GM18505 (cell line): Measurements from ENCODE around the gene EEF1AKMT4.

ENCODE experiments used
- ATAC-seq: cut with Tn5 transposase; IDR thresholded peaks from one replicate; pipeline ENCODE4 v1.9.1; 2021; ENCODE audit not compliant: unreplicated experiment
- POLR2A ChIP-seq: IDR thresholded peaks from 4 replicates; pipeline ENCODE4 v1.6.1; 2011; ENCODE audit warnings: borderline replicate concordance; ENCODE audit not compliant: insufficient read depth, insufficient read length; ENCODE audit errors: extremely low read depth

EEF1AKMT4 gene

DNA sequence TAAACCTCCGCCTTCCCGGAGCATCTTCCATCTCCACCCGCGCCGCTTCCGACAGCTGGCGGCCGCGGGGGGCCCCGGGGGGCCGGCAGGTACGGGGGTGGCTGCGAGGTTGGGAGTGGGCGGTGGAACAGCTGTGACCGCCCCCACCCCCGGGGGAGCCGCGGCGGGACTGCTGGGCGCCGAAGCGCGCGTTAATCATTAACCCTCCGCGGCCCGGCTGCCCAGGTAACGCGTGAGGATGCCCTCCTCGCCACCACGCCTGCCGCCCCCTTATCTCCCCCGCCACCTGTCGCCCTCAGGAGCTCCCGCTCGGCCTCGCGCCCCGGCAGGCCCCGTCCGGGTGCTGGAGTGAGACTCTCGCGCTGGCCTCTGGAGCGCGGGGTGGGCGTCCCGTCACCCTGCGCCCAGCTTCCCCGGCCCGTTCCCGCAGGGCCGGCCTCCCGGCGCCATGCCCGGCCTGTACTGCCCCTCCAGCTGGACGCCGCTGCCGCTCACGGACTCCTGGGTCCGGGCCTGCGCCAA lies 19.3 kb upstream of the EEF1AKMT4 start:
- TF ChIP-seq POLR2A: no peak
- ATAC-seq: no peak

DNA sequence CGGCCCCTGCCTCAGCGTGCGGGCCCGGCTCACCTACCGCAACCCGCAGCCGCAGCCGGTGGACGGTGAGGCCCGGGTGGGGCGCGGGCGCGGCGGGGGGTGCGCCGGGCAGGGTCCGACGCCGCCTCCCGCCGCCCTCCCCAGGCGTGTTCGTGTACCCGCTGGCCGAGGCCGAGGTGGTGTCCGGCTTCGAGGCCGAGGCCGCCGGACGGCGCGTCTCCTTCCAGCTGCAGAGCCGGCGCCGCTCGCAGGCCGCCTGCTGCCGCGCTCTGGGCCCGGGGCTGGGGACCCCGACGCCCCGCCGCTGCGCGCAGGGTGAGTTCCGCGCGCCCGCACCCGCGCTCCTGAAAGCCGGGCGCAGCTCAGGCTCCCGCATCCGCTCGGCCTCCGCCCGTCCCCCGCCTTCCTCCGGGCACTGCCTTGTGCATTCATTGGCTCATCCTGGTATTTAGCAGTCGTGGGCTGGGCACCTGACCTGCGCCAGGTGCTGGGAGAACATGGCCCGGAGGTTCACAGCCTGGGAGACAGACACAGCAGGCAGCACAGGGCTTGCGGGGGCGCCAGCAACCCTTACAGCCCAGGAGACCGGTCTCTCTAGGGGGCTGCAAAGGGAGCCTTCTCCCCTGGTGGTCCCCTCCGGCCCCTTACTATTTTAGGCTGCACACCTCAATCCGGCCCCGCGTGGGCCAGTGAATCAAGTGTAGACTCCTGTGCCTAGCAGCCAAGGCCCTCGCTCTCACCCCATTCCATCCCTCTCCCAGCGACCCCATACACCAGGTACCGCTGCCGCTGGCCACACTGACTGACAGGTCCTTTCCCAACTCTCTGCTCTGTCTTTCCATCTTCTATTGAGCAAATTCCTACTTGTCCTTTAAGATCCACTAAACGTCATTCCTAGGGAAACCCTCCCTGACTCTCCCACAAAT lies 18.6 kb upstream of the EEF1AKMT4 start:
- no peak for ATAC-seq

DNA sequence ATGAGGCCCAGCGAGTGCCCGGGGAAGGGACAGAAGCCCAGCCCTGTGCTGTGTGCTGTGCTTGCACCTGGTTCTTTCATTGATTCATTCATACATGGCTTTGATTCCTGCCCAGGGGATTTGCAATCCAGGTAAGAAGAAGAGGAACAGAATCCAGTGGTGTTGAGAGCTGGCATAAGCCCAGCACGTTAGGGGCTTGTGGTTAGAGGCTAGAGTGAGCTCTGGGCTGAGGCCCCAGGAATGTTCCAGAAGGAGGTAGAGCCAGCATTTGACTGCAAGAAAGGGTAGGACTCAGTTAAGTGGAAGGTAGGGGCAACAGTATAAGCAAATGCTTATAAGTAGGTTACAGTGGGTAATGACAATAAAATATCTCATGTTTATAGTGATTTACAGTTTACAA lies 17.8 kb upstream of the EEF1AKMT4 start:
- no peak for TF ChIP-seq POLR2A
- ATAC-seq: no peak

More for the DNA sequence above, 18.6 kb upstream of the EEF1AKMT4 start:
- TF ChIP-seq POLR2A: no peak

DNA sequence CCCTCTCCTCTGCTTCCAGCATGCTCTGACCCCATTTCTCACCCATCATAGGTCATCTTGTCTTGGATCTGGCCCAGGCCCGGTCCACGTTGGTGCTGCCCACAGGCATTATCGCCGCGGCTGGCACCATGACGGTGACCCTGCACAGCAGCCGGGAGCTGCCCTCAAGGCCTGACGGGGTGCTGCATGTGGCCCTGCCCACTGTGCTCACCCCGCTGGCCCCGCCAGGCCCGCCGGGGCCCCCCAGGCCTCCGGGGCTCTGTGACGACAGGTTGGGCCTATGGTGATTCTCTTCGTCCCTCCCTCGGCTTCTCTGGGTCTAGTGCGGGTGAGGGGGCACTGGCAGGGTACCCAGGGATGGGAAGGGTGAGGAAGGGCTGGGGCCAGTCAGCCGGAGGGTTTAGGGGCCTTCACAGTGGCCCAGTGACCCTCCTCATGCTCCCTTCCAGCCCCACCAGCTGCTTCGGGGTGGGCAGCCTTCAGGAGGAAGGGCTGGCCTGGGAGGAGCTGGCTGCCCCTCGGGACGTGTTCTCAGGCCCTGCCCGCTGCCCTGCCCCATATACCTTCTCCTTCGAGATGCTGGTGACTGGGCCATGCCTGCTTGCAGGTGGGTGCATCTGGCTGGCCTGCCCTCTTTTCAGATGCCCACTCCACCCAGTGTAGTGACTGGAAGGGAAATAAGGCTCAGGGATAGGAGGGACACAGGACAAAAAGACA lies 16.2 kb upstream of the EEF1AKMT4 start:
- ATAC-seq: no peak
- no peak for TF ChIP-seq POLR2A

DNA sequence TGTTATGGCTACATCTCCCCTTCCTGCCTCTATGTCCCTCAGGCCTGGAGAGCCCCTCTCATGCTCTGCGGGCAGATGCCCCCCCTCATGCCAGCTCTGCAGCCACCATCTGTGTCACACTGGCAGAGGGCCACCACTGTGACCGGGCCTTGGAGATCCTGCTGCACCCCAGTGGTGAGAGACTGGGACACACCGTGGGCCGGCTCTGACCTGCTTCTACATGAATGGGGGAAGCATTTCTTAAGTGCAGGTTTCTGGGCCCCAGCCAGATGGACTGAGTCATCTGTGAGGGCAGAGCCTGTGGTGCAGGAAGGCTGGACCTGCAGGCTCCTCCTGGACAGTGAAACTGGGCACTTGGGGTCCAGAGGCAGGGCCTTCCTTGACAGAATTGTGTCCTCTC lies 15.2 kb upstream of the EEF1AKMT4 start:
- ATAC-seq: no peak
- no peak for TF ChIP-seq POLR2A

DNA sequence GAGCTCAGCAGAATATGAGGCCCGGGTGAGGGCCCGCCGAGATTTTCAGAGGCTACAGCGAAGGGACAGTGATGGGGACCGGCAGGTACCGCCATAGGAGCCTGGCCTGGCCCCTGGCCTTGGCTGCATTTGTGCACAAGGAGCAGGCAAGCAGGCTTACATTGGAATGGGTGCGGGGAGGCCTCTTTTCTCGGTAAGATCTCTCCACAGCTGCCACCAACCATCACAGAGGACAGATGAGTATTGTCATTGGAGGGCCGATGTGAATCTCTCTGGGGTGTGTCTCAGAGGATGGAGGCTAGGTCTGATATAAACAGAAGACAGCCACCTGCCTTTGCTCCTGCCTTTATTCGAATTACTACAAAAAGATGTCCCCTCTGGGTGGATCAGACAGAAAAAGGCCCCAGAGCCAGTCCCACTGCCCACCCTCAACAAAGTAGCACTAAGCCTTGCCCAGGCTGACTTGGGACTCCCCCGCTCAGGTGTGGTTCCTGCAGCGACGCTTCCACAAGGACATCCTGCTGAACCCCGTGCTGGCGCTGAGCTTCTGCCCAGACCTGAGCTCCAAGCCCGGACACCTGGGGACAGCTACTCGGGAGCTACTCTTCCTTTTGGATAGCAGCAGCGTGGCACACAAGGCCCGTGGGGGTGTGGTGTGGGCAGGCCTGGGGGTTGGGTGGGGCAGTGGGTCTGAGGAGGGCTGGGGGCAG lies 14.6 kb upstream of the EEF1AKMT4 start:
- no peak for TF ChIP-seq POLR2A
- no peak for ATAC-seq

DNA sequence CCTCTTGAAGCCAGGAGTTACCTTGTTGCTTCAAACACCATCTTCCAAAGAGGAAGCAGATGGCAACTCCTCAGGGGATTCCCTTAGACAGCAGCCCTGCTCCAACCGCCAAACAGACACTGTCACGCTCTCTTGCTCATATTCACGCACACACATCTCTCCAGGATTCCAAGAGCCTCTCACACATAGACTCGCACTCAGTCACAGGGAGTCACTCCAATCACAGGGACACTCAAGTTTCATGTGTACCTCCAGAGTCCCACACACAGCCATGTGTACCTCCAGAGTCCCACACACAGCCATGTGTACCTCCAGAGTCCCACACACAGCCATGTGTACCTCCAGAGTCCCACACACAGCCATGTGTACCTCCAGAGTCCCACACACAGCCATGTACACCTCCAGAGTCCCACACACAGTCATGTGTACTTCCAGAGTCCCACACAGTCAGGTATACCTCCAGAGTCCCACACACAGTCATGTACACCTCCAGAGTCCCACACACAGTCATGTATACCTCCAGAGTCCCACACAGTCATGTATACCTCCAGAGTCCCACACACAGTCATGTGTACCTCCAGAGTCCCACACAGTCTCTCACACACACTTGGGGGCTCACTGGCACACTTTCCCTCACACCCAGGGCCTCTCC lies 14.0 kb upstream of the EEF1AKMT4 start:
- TF ChIP-seq POLR2A: no peak
- no peak for ATAC-seq

DNA sequence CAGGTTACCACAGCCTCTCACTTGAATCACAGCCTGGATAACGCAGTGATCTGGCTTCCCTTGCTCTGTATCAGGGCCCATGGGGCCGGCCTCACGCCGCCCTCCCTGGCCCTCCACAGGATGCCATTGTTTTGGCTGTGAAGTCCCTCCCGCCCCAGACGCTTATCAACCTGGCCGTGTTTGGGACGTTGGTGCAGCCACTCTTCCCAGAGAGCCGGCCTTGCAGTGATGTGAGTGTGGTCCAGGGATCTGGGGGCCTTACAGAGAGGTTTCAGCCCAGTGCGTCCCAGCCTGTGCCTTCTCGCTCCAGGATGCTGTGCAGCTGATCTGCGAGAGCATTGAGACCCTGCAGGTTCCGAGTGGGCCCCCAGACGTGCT lies 13.4 kb upstream of the EEF1AKMT4 start:
- TF ChIP-seq POLR2A: no peak
- ATAC-seq: no peak

DNA sequence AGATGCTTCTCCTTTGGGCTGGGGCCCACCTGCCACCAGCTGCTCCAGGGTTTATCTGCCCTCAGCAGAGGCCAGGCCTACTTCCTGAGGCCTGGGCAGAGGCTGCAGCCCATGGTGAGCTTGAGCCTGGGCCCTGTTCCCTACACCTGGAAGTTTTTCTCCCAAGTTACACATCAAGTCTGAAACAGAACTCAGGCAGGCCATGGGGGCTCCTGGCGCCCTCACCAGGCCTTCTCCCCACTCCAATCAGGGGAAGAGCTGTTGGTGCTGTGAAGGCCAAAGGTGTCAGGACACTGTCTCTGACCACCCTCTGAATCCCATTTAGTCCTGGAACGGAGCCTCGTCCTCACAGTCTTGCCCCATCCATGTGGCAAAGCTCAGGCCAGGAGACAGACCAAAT lies 12.8 kb upstream of the EEF1AKMT4 start:
- TF ChIP-seq POLR2A: no peak
- ATAC-seq: no peak

DNA sequence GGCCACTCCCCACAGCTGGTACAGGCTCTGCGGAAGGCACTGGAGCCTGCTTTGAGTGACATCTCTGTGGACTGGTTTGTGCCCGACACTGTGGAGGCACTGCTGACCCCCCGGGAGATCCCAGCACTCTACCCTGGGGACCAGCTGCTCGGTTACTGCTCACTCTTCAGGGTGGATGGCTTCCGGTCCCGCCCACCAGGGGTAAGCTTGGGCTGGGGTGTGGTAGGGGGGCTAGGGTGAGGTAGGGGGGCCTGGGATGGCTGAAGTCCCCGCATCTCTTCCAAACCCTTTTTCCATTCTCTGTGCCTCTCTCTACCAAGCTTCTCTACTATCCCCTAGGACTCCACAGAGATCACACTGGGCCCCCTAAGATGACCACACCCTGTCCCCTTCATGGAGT lies 12.3 kb upstream of the EEF1AKMT4 start:
- no peak for TF ChIP-seq POLR2A
- no peak for ATAC-seq

DNA sequence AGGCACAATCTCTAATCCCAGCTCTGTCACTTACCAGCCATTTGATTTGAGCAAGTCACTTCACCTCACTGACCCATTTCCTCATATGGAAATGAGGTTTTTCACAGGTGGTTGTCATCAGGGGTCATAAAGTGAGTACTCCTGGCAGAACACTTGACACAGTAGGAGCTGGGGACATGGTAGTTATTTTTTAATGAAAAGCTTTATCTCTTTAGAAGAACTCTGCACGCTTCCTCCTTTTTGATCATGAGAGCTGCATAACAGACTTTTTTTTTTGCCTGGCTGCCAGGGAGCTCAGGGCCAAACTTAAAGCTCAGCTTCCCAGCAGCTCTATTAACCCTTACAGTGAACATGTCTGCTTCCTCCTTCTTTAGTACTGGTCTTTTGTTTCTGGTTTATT lies 11.7 kb upstream of the EEF1AKMT4 start:
- TF ChIP-seq POLR2A: no peak
- ATAC-seq: no peak

DNA sequence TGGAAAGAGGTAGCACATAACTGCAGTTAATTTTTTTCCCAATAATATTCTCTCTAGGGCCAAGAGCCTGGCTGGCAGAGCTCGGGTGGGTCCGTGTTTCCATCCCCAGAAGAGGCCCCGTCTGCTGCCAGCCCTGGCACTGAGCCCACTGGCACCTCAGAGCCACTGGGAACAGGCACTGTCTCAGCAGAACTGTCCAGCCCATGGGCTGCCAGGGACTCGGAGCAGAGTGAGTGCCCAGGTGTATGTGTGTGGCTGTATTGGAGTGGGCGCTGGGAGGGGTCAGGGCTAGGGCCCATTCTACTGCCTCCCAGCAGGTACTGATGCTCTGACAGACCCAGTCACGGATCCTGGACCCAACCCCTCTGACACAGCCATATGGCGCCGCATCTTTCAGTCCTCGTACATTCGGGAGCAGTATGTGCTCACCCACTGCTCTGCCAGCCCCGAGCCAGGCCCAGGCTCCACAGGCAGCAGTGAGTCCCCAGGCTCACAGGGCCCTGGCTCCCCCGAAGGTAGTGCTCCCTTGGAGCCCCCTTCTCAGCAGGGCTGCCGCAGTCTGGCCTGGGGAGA lies 11.1 kb upstream of the EEF1AKMT4 start:
- ATAC-seq: no peak
- TF ChIP-seq POLR2A: no peak
